Right cardiac atrium (tissue), 5 donors: ENCODE results near the gene NABP2. TPM values are rescaled to one million over a fixed set of nuclear protein-coding genes. Genes with fewer than 3 reads are reported as not detected.

Source experiments
- ATAC-seq, 2 donors: fragments of 200-7000 bp; cut with Tn5 transposase; one replicate each; pipeline versions ENCODE4 v1.8.0 to v1.9.1; 2020; ENCODE audit warnings: moderate library complexity in 2 of 2, mild to moderate bottlenecking in 1 of 2
- DNase-seq, 3 donors: peaks; one replicate each; pipeline ENCODE4 v3.0.0-alpha.2; 2020
- H3K27ac ChIP-seq: one replicate; pipeline ENCODE4 v1.5.1; 2013; ENCODE audit warnings: mild to moderate bottlenecking, low read length, control low read depth, moderate library complexity
- H3K27me3 ChIP-seq: one replicate; pipeline ENCODE4 v1.6.1; 2013; ENCODE audit not compliant: control insufficient read depth, insufficient read depth
- H3K4me1 ChIP-seq: one replicate; pipeline ENCODE4 v1.6.1; 2013; ENCODE audit warnings: low read length; ENCODE audit not compliant: control insufficient read depth, insufficient read depth
- H3K4me3 ChIP-seq: one replicate; pipeline ENCODE4 v1.5.1; 2013; ENCODE audit warnings: low read length, control low read depth
- H3K9me3 ChIP-seq: one replicate; pipeline ENCODE4 v1.6.1; 2013; ENCODE audit warnings: low read length; ENCODE audit not compliant: control insufficient read depth
- WGBS: extraction: QIAGEN DNeasy Blood & Tissue Kit; methylation state at CpG from one replicate; pipeline ENCODE4 v1.1.7; 2013; 5-methylcytosine and 5-hydroxymethylcytosine counted together
- intact Hi-C, 4 donors: fragments of 100-400 bp; cut with DNase I; formaldehyde crosslinking; loops; one replicate each; pipeline versions ENCODE4 v1.11.0 to v1.14.0; 2022 to 2023
- polyA plus RNA-seq: library from polyadenylated mRNA; stranded (reverse); fragments of 200-250 nt; gene quantifications from one replicate; pipeline ENCODE4 v1.2.3, GENCODE V29; 2013
- total RNA-seq, 4 donors: library from RNA; stranded (reverse); fragmentation: NEBNext Ultra II Directional; extraction: Animal tissue kit (Norgen Biotek cat#: 25700); gene quantifications; one replicate each; pipeline ENCODE4 v1.2.1, GENCODE V29; 2021
- donor health status: healthy with polysubstance abuse.
- donor health status: DM: no; HTN: yes; CAD: no.
- donor health status: DM: no; HTN: no; CAD: no.
- donor health status: DM: no; HTN: yes; CAD: no; lungs with severe emphysema.
- donor health status: DM: yes; HTN: yes; CAD: no.

The NABP2 gene
- total and polyA plus RNA-seq, 5 donors, result 19.1 to 26.0 (median 23.5) TPM

- Histone ChIP-seq H3K4me1 (no peaks in the 10 kb centered on the region), H3K27me3 (no peaks in the 10 kb centered on the region), H3K9me3 (no peaks in the 10 kb centered on the region), H3K4me3 (no peak overlapping the region), H3K27ac (no peak overlapping the region)
- ATAC-seq, result no peak
- intact Hi-C loops, result no loop called here
- no peak for DNase-seq
- 96% methylated on average over 3 of the region's 3 CpGs for WGBS
Observed at GRCh38 chr12:56278905-56279304, 54.8 kb downstream of the NABP2 start.

Other genes with a start within 250 kb of the NABP2 start
- 10 to 100 TPM; 20.7 to 30.8 (median 29.3) TPM for gene SUOX, start 227.1 kb upstream of the NABP2 start, total RNA-seq
- 29.2 TPM for gene SUOX, start 227.1 kb upstream of the NABP2 start, polyA plus RNA-seq
- gene IKZF4, start 203.3 kb upstream of the NABP2 start, total RNA-seq, result 1 to 10 TPM; 5.6 to 8.7 (median 6.5) TPM
- 2.7 TPM for gene IKZF4, start 203.3 kb upstream of the NABP2 start, polyA plus RNA-seq
- gene RPS26, start 182.4 kb upstream of the NABP2 start, total RNA-seq, result 10 to 100 TPM; 30.0 to 55.1 (median 39.7) TPM
- gene RPS26, start 182.4 kb upstream of the NABP2 start, polyA plus RNA-seq, result 739 TPM
- 1 to 10 TPM; 3.2 to 7.4 (median 6.1) TPM for gene ERBB3, start 144.2 kb upstream of the NABP2 start, total RNA-seq
- gene ERBB3, start 144.2 kb upstream of the NABP2 start, polyA plus RNA-seq, result 6.4 TPM
- 10 to 100 TPM; 65.5 to 77.6 (median 74.2) TPM for gene PA2G4, start 119.8 kb upstream of the NABP2 start, total RNA-seq
- gene PA2G4, start 119.8 kb upstream of the NABP2 start, polyA plus RNA-seq, result 73.3 TPM
- 1,000 to 10,000 TPM; 2,156 to 2,505 (median 2,353) TPM for gene RPL41, start 107.7 kb upstream of the NABP2 start, total RNA-seq
- 2,026 TPM for gene RPL41, start 107.7 kb upstream of the NABP2 start, polyA plus RNA-seq
- 1 to 10 TPM; 6.1 to 8.6 (median 6.7) TPM for gene ZC3H10, start 106.1 kb upstream of the NABP2 start, total RNA-seq
- gene ZC3H10, start 106.1 kb upstream of the NABP2 start, polyA plus RNA-seq, result 2.7 TPM
- 10 to 100 TPM; 30.7 to 38.5 (median 33.6) TPM for gene ESYT1, start 96.1 kb upstream of the NABP2 start, total RNA-seq
- gene ESYT1, start 96.1 kb upstream of the NABP2 start, polyA plus RNA-seq, result 29.1 TPM
- gene MYL6B, start 71.8 kb upstream of the NABP2 start, total RNA-seq, result 10 to 100 TPM; 48.4 to 74.6 (median 60.2) TPM
- 65.7 TPM for gene MYL6B, start 71.8 kb upstream of the NABP2 start, polyA plus RNA-seq
- 1,000 to 10,000 TPM in 1 of 4 donors, 100 to 1,000 TPM in 3; 592 to 1,178 (median 826) TPM for gene MYL6, start 66.0 kb upstream of the NABP2 start, total RNA-seq
- 1,131 TPM for gene MYL6, start 66.0 kb upstream of the NABP2 start, polyA plus RNA-seq
- 10 to 100 TPM; 63.2 to 94.6 (median 72.2) TPM for gene SMARCC2, start 34.9 kb upstream of the NABP2 start, total RNA-seq
- 28.6 TPM for gene SMARCC2, start 34.9 kb upstream of the NABP2 start, polyA plus RNA-seq
- gene RNF41, start 2.4 kb upstream of the NABP2 start, total RNA-seq, result 10 to 100 TPM; 43.5 to 63.2 (median 47.0) TPM
- 17.4 TPM for gene RNF41, start 2.4 kb upstream of the NABP2 start, polyA plus RNA-seq
- gene SLC39A5, start 5.7 kb downstream of the NABP2 start, total RNA-seq, result under 1 TPM in 1 of 4 donors, not detected in 3; 0.49 TPM
- 0.18 TPM for gene SLC39A5, start 5.7 kb downstream of the NABP2 start, polyA plus RNA-seq
- 10 to 100 TPM; 22.8 to 30.7 (median 25.6) TPM for gene ANKRD52, start 34.0 kb downstream of the NABP2 start, total RNA-seq
- gene ANKRD52, start 34.0 kb downstream of the NABP2 start, polyA plus RNA-seq, result 13.4 TPM
- 100 to 1,000 TPM in 3 of 4 donors, 10 to 100 TPM in 1; 98.5 to 166 (median 117) TPM for gene COQ10A, start 42.6 kb downstream of the NABP2 start, total RNA-seq
- 159 TPM for gene COQ10A, start 42.6 kb downstream of the NABP2 start, polyA plus RNA-seq
- 100 to 1,000 TPM; 454 to 594 (median 571) TPM for gene CS, start 76.0 kb downstream of the NABP2 start, total RNA-seq
- 250 TPM for gene CS, start 76.0 kb downstream of the NABP2 start, polyA plus RNA-seq
- 10 to 100 TPM; 52.4 to 65.1 (median 55.1) TPM for gene CNPY2, start 91.6 kb downstream of the NABP2 start, total RNA-seq
- 69.7 TPM for gene CNPY2, start 91.6 kb downstream of the NABP2 start, polyA plus RNA-seq
- gene PAN2, start 109.7 kb downstream of the NABP2 start, total RNA-seq, result 10 to 100 TPM; 39.9 to 58.3 (median 49.1) TPM
- 33.1 TPM for gene PAN2, start 109.7 kb downstream of the NABP2 start, polyA plus RNA-seq
- gene IL23A, start 114.5 kb downstream of the NABP2 start, total RNA-seq, result not detected
- 0.32 TPM for gene IL23A, start 114.5 kb downstream of the NABP2 start, polyA plus RNA-seq
- gene STAT2, start 135.8 kb downstream of the NABP2 start, total RNA-seq, result 10 to 100 TPM; 44.6 to 67.6 (median 53.5) TPM
- 29.9 TPM for gene STAT2, start 135.8 kb downstream of the NABP2 start, polyA plus RNA-seq
- gene APOF, start 138.5 kb downstream of the NABP2 start, total RNA-seq, result not detected
- not detected for gene APOF, start 138.5 kb downstream of the NABP2 start, polyA plus RNA-seq
- gene TIMELESS, start 225.1 kb downstream of the NABP2 start, total RNA-seq, result 1 to 10 TPM; 2.2 to 3.9 (median 3.6) TPM
- gene TIMELESS, start 225.1 kb downstream of the NABP2 start, polyA plus RNA-seq, result 2.2 TPM
- under 1 TPM in 3 of 4 donors, not detected in 1; 0.14 to 0.34 (median 0.25) TPM for gene MIP, start 230.3 kb downstream of the NABP2 start, total RNA-seq
- 0.14 TPM for gene MIP, start 230.3 kb downstream of the NABP2 start, polyA plus RNA-seq
- 1 to 10 TPM; 2.6 to 3.3 (median 2.7) TPM for gene SPRYD4, start 244.2 kb downstream of the NABP2 start, total RNA-seq
- 3.1 TPM for gene SPRYD4, start 244.2 kb downstream of the NABP2 start, polyA plus RNA-seq